Transverse colon (tissue), 4 donors: ENCODE data around the gene SLC12A3.

Experiments
- CTCF ChIP-seq, 5 experiments: fragments of 200-600 bp in 3 of 5; fragments of 450-650 bp in 2 of 5; sonication (generic) in 3 of 5; IDR thresholded peaks; 1 replicate in 2 of 5; 2 replicates in 3 of 5; pipeline ENCODE4 v1.5.1; 2016 to 2017; ENCODE audit warnings: antibody characterized with exemption in 5 of 5, inconsistent platforms in 3 of 5, mild to moderate bottlenecking in 2 of 5, moderate library complexity in 1 of 5
- POLR2AphosphoS5 ChIP-seq, 3 donors: sonication (generic); formaldehyde crosslinking; IDR thresholded peaks; one replicate each; pipeline ENCODE4 v1.6.1; 2016; ENCODE audit warnings: antibody characterized with exemption in 3 of 3

- no peak for TF ChIP-seq POLR2AphosphoS5 (IDR thresholded peaks at IDR 0.05)
- TF ChIP-seq CTCF (IDR thresholded peaks at IDR 0.05), result no peak
Observed at GRCh38 chr16:56880176-56880575, 15.2 kb downstream of the SLC12A3 start.
